HG03521 (cell line): ENCODE measurements around the gene SOHLH1.

Experiments
- ATAC-seq: cut with Tn5 transposase; IDR thresholded peaks from one replicate; pipeline ENCODE4 v1.9.1; 2021; ENCODE audit warnings: mild to moderate bottlenecking, moderate library complexity; ENCODE audit not compliant: unreplicated experiment

Gene SOHLH1

GRCh38 chr9:135705376-135705775 is 6.1 kb upstream of the SOHLH1 start:
- ATAC-seq = no peak

GRCh38 chr9:135704483-135704882 is 5.2 kb upstream of the SOHLH1 start:
- ATAC-seq = no peak

- ATAC-seq = no peak
Observed at GRCh38 chr9:135703726-135704125, 4.4 kb upstream of the SOHLH1 start.

- no peak for ATAC-seq
Observed at GRCh38 chr9:135701959-135702721, 2.9 kb upstream of the SOHLH1 start, which contains the start of gene KCNT1. Gene KCNT1, plus strand, starts transcription at chr9:135702185. Its CDS starts 74 bp downstream, at chr9:135702259.

GRCh38 chr9:135701067-135701958 is 2.0 kb upstream of the SOHLH1 start:
- ATAC-seq = no peak

GRCh38 chr9:135700525-135700924 is 1.2 kb upstream of the SOHLH1 start:
- ATAC-seq = no peak

GRCh38 chr9:135698767-135699166 is 514 bp downstream of the SOHLH1 start:
- ATAC-seq = no peak

- ATAC-seq = no peak
Observed at GRCh38 chr9:135698236-135698635, 1.0 kb downstream of the SOHLH1 start.

- ATAC-seq = no peak
Observed at GRCh38 chr9:135697226-135697625, 2.1 kb downstream of the SOHLH1 start.

GRCh38 chr9:135696446-135696845 is 2.8 kb downstream of the SOHLH1 start:
- no peak for ATAC-seq

GRCh38 chr9:135695642-135696041 is 3.6 kb downstream of the SOHLH1 start:
- ATAC-seq = no peak

- no peak for ATAC-seq
Observed at GRCh38 chr9:135695036-135695435, 4.2 kb downstream of the SOHLH1 start.

GRCh38 chr9:135694414-135694813 is 4.9 kb downstream of the SOHLH1 start:
- ATAC-seq = no peak

GRCh38 chr9:135693771-135694170 is 5.5 kb downstream of the SOHLH1 start:
- no peak for ATAC-seq

GRCh38 chr9:135693265-135693664 is 6.0 kb downstream of the SOHLH1 start:
- ATAC-seq = no peak

- no peak for ATAC-seq
Observed at GRCh38 chr9:135692410-135692809, 6.9 kb downstream of the SOHLH1 start.

GRCh38 chr9:135690836-135691570 is 8.3 kb downstream of the SOHLH1 start:
- ATAC-seq = no peak

- ATAC-seq = no peak
Observed at GRCh38 chr9:135689011-135689410, 10.3 kb downstream of the SOHLH1 start.

GRCh38 chr9:135687216-135687615 is 12.1 kb downstream of the SOHLH1 start:
- ATAC-seq = no peak

- ATAC-seq = no peak
Observed at GRCh38 chr9:135684691-135685090, 14.6 kb downstream of the SOHLH1 start.

- no peak for ATAC-seq
Observed at GRCh38 chr9:135683401-135684034, 15.8 kb downstream of the SOHLH1 start.
